ENCODE results near the gene UBXN4.
"Not testable (repeated sequence)": the region's sequence is repeated elsewhere in the genome, so short reads cannot be mapped to it uniquely, and the experiment has no call there.

The UBXN4 gene

GRCh38 chr2:135741395-135742324 is at the start of gene UBXN4:
Gene UBXN4, plus strand, starts transcription at chr2:135741855. Its CDS starts 75 bp downstream, at chr2:135741930.
- FAIRE-seq = peak; percentile 89

GRCh38 chr2:135694711-135695110 is 46.9 kb upstream of the UBXN4 start:
- DNase-seq (ENCODE audit: low spot score) (no peak), FAIRE-seq (no peak)

More at GRCh38 chr2:135741395-135742324, at the start of gene UBXN4:
- DNase-seq (ENCODE audit: low spot score) = peak; percentile 98

- DNase-seq (ENCODE audit: low spot score) = no peak
- no peak for FAIRE-seq
Observed at GRCh38 chr2:135698838-135699237, 42.8 kb upstream of the UBXN4 start.

- FAIRE-seq = no peak
- peak; percentile 37 for DNase-seq (ENCODE audit: low spot score)
Observed at GRCh38 chr2:135701442-135701841, 40.2 kb upstream of the UBXN4 start.

- FAIRE-seq (no peak), DNase-seq (ENCODE audit: low spot score) (no peak)
Observed at GRCh38 chr2:135703300-135703699, 38.4 kb upstream of the UBXN4 start.

- DNase-seq (ENCODE audit: low spot score); FAIRE-seq: not testable (repeated sequence)
Observed at GRCh38 chr2:135704075-135704474, 37.6 kb upstream of the UBXN4 start.

- FAIRE-seq (no peak), DNase-seq (ENCODE audit: low spot score) (no peak)
Observed at GRCh38 chr2:135708159-135708558, 33.5 kb upstream of the UBXN4 start.

GRCh38 chr2:135709992-135710391 is 31.7 kb upstream of the UBXN4 start:
- FAIRE-seq (peak; percentile 51), DNase-seq (ENCODE audit: low spot score) (peak; percentile 35)

GRCh38 chr2:135715086-135715485 is 26.6 kb upstream of the UBXN4 start:
- DNase-seq (ENCODE audit: low spot score); FAIRE-seq: not testable (repeated sequence)

GRCh38 chr2:135728064-135728743 is 13.5 kb upstream of the UBXN4 start:
- DNase-seq (ENCODE audit: low spot score) = no peak
- FAIRE-seq = no peak

GRCh38 chr2:135732561-135732960 is 9.1 kb upstream of the UBXN4 start:
- FAIRE-seq (no peak), DNase-seq (ENCODE audit: low spot score) (no peak)

GRCh38 chr2:135733045-135733444 is 8.6 kb upstream of the UBXN4 start:
- FAIRE-seq (no peak), DNase-seq (ENCODE audit: low spot score) (no peak)

- DNase-seq (ENCODE audit: low spot score) = no peak
- no peak for FAIRE-seq
Observed at GRCh38 chr2:135736546-135736945, 5.1 kb upstream of the UBXN4 start.

- FAIRE-seq = no peak
- DNase-seq (ENCODE audit: low spot score) = no peak
Observed at GRCh38 chr2:135740206-135740605, 1.4 kb upstream of the UBXN4 start.

- no peak for FAIRE-seq
Observed at GRCh38 chr2:135741043-135741394, 636 bp upstream of the UBXN4 start.

GRCh38 chr2:135742325-135742757 is 686 bp downstream of the UBXN4 start:
- FAIRE-seq = no peak
- DNase-seq (ENCODE audit: low spot score) = peak; percentile 28

More at GRCh38 chr2:135741043-135741394, 636 bp upstream of the UBXN4 start:
- no peak for DNase-seq (ENCODE audit: low spot score)

- FAIRE-seq = no peak
- no peak for DNase-seq (ENCODE audit: low spot score)
Observed at GRCh38 chr2:135743860-135744259, 2.2 kb downstream of the UBXN4 start.

GRCh38 chr2:135744760-135745314 is 3.2 kb downstream of the UBXN4 start:
- no peak for FAIRE-seq

GRCh38 chr2:135745545-135745944 is 3.9 kb downstream of the UBXN4 start:
- DNase-seq (ENCODE audit: low spot score) (no peak), FAIRE-seq (no peak)

More at GRCh38 chr2:135744760-135745314, 3.2 kb downstream of the UBXN4 start:
- DNase-seq (ENCODE audit: low spot score) = peak; percentile 29

- FAIRE-seq (no peak), DNase-seq (ENCODE audit: low spot score) (no peak)
Observed at GRCh38 chr2:135755573-135755972, 13.9 kb downstream of the UBXN4 start.

- DNase-seq (ENCODE audit: low spot score) (no peak), FAIRE-seq (no peak)
Observed at GRCh38 chr2:135756692-135757091, 15.0 kb downstream of the UBXN4 start.

GRCh38 chr2:135762022-135762421 is 20.4 kb downstream of the UBXN4 start:
- DNase-seq (ENCODE audit: low spot score) (no peak), FAIRE-seq (no peak)
